ENCODE measurements around the gene RELN. TPM values are rescaled to one million over a fixed set of nuclear protein-coding genes. Genes with fewer than 3 reads are reported as not detected.

The RELN gene
- total RNA-seq, 1 experiment from 2014 or later: 0.20 TPM

DNA sequence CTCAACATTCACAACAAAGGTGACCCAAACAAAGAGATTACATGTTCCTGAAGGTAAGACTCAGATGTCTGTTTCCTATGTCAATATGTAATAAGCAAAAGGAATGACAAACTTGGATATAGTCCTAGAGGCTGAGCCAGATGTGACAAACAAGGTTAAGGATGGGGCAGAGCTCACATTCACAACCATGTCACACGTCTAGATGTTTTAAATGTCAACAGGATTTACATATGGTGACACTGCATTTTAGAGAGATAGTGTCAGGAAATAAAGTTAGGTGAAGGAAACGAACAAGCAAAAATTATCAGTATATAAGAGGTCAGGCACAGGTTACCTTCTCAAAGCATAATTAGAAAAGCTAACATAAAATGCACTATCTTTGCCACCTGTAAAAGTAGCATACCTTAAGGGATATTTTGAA is 8.4 kb downstream of the RELN start:
- H3K9me3 ChIP-seq (ENCODE audit: control insufficient read depth in 1 of 2, insufficient read depth in 1 of 2, low read depth in 1 of 2, low read length in 2 of 2): no peaks in the 10 kb centered on the region
- no peaks in the 10 kb centered on the region for H3K36me3 ChIP-seq (ENCODE audit: control insufficient read depth in 1 of 2, insufficient read depth in 2 of 2, low read length in 2 of 2)
- no peak overlapping the region for H3K4me2 ChIP-seq (ENCODE audit: low read length)
- POLR2A ChIA-PET: no interaction called here
- H3K27ac ChIP-seq (ENCODE audit: low read depth, low read length): no peak overlapping the region
- RAD21 ChIA-PET (ENCODE audit: low non-redundant PET in 1 of 2, low total read pairs in 2 of 2, uncharacterized antibody in 2 of 2, unreplicated experiment in 2 of 2): no interaction called here
- no peaks in the 10 kb centered on the region for H4K20me1 ChIP-seq (ENCODE audit: insufficient read depth)
- H3K9me2 ChIP-seq (ENCODE audit: insufficient read depth): no peaks in the 10 kb centered on the region
- CTCF ChIA-PET: no interaction called here
- no peak for DNase-seq (ENCODE audit: low read depth, low spot score)
- intact Hi-C loops (cut with micrococcal nuclease): no loop called here
- no peak for ATAC-seq
- H3K4me3 ChIP-seq (replicated peaks in 1 of 2; ENCODE audit: low read depth in 1 of 2, low read length in 2 of 2): no peak overlapping the region
- H3K79me2 ChIP-seq (ENCODE audit: insufficient read depth, low read length): no peaks in the 10 kb centered on the region
- peaks cover 56% of the 10 kb centered on the region for H3K27me3 ChIP-seq (ENCODE audit: insufficient read depth, low read length)
- H3K4me1 ChIP-seq (ENCODE audit: control insufficient read depth in 1 of 2, insufficient read depth in 2 of 2, low read length in 2 of 2): no peaks in the 10 kb centered on the region
- TF ChIP-seq, protein P1, sequence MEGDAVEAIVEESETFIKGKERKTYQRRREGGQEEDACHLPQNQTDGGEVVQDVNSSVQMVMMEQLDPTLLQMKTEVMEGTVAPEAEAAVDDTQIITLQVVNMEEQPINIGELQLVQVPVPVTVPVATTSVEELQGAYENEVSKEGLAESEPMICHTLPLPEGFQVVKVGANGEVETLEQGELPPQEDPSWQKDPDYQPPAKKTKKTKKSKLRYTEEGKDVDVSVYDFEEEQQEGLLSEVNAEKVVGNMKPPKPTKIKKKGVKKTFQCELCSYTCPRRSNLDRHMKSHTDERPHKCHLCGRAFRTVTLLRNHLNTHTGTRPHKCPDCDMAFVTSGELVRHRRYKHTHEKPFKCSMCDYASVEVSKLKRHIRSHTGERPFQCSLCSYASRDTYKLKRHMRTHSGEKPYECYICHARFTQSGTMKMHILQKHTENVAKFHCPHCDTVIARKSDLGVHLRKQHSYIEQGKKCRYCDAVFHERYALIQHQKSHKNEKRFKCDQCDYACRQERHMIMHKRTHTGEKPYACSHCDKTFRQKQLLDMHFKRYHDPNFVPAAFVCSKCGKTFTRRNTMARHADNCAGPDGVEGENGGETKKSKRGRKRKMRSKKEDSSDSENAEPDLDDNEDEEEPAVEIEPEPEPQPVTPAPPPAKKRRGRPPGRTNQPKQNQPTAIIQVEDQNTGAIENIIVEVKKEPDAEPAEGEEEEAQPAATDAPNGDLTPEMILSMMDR (IDR thresholded peaks at IDR 0.05 in 2 of 3, conservative IDR thresholded peaks at IDR 0.05 in 1 of 3; ENCODE audit: borderline replicate concordance in 1 of 3, insufficient read depth in 1 of 3, low read depth in 2 of 3, low read length in 2 of 3): no peak
- TF ChIP-seq SP1 (IDR thresholded peaks at IDR 0.05; ENCODE audit: low read depth): no peak
- TF ChIP-seq SRF (IDR thresholded peaks at IDR 0.05; ENCODE audit: low read depth): no peak
- TF ChIP-seq JUND (IDR thresholded peaks at IDR 0.05): no peak
- H3K9ac ChIP-seq (ENCODE audit: low read length): no peak overlapping the region
- no TSS peak for BruUV-seq (replicated peaks)
- no peak overlapping the region for H2AFZ ChIP-seq (ENCODE audit: low read depth, low read length, poor library complexity, severe bottlenecking)

DNA sequence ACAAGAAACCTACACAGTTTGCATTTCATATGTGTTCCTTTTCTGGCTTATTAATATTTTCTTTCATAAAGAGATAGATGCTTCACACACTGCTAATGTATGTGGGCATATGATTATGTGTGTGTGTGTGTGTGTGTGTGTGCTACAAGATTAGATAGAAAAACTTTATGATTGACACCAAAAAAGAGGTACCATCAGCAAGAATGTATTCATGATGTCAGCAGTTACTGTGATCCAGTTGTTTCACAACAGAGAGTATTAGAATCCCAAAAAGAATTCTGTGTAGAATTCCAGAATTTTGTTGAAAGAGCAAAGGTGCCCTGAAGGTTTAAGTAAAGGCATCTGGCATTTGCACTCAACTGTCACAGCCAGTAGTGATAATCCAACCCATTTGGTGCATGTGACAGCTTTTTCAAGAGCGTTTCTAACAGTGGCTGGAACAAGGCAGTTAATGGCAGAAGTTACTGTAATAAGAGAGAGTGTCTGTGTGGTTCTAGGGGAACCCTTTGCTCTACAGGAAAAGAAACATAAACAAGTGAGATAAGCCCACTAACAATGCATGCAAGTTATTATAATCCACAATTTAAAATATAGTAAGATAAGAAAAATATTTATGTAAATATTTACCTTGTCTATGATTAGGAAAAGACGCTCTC is 16.6 kb downstream of the RELN start:
- no peak for DNase-seq (ENCODE audit: low read depth, low spot score)
- H3K27ac ChIP-seq (ENCODE audit: low read depth, low read length): no peak overlapping the region
- H3K4me3 ChIP-seq (replicated peaks in 1 of 2; ENCODE audit: low read depth in 1 of 2, low read length in 2 of 2): no peak overlapping the region
- TF ChIP-seq CBX3 (IDR thresholded peaks at IDR 0.05; ENCODE audit: low read depth) (no peak), ELF1 (IDR thresholded peaks at IDR 0.05; ENCODE audit: borderline replicate concordance, low read depth) (no peak), POLR2AphosphoS5 (IDR thresholded peaks at IDR 0.05; ENCODE audit: low read depth, low read length) (no peak), RAD21 (IDR thresholded peaks at IDR 0.05; ENCODE audit: low read depth) (no peak), SIN3A (IDR thresholded peaks at IDR 0.05; ENCODE audit: low read depth) (no peak), SP1 (IDR thresholded peaks at IDR 0.05; ENCODE audit: low read depth) (no peak), EZH2 (IDR thresholded peaks at IDR 0.05) (no peak)
- TF ChIP-seq, protein P2, sequence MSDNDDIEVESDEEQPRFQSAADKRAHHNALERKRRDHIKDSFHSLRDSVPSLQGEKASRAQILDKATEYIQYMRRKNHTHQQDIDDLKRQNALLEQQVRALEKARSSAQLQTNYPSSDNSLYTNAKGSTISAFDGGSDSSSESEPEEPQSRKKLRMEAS (IDR thresholded peaks at IDR 0.05): no peak
- TF ChIP-seq, protein P3, sequence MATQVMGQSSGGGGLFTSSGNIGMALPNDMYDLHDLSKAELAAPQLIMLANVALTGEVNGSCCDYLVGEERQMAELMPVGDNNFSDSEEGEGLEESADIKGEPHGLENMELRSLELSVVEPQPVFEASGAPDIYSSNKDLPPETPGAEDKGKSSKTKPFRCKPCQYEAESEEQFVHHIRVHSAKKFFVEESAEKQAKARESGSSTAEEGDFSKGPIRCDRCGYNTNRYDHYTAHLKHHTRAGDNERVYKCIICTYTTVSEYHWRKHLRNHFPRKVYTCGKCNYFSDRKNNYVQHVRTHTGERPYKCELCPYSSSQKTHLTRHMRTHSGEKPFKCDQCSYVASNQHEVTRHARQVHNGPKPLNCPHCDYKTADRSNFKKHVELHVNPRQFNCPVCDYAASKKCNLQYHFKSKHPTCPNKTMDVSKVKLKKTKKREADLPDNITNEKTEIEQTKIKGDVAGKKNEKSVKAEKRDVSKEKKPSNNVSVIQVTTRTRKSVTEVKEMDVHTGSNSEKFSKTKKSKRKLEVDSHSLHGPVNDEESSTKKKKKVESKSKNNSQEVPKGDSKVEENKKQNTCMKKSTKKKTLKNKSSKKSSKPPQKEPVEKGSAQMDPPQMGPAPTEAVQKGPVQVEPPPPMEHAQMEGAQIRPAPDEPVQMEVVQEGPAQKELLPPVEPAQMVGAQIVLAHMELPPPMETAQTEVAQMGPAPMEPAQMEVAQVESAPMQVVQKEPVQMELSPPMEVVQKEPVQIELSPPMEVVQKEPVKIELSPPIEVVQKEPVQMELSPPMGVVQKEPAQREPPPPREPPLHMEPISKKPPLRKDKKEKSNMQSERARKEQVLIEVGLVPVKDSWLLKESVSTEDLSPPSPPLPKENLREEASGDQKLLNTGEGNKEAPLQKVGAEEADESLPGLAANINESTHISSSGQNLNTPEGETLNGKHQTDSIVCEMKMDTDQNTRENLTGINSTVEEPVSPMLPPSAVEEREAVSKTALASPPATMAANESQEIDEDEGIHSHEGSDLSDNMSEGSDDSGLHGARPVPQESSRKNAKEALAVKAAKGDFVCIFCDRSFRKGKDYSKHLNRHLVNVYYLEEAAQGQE (IDR thresholded peaks at IDR 0.05; ENCODE audit: low read depth): no peak
- BruUV-seq (replicated peaks): no TSS peak
- no peaks in the 10 kb centered on the region for H3K36me3 ChIP-seq (ENCODE audit: control insufficient read depth in 1 of 2, insufficient read depth in 2 of 2, low read length in 2 of 2)
- POLR2A ChIA-PET: no interaction called here
- H4K20me1 ChIP-seq (ENCODE audit: insufficient read depth): no peaks in the 10 kb centered on the region
- H3K4me1 ChIP-seq (ENCODE audit: control insufficient read depth in 1 of 2, insufficient read depth in 2 of 2, low read length in 2 of 2): no peaks in the 10 kb centered on the region
- CTCF ChIA-PET: no interaction called here
- no peaks in the 10 kb centered on the region for H3K79me2 ChIP-seq (ENCODE audit: insufficient read depth, low read length)
- no peak overlapping the region for H3K9ac ChIP-seq (ENCODE audit: low read length)
- no peaks in the 10 kb centered on the region for H3K9me2 ChIP-seq (ENCODE audit: insufficient read depth)
- intact Hi-C loops (cut with micrococcal nuclease): no loop called here
- H3K27me3 ChIP-seq (ENCODE audit: insufficient read depth, low read length): peaks cover 21% of the 10 kb centered on the region
- H3K9me3 ChIP-seq (ENCODE audit: control insufficient read depth in 1 of 2, insufficient read depth in 1 of 2, low read depth in 1 of 2, low read length in 2 of 2): no peaks in the 10 kb centered on the region
- no peak overlapping the region for H3K4me2 ChIP-seq (ENCODE audit: low read length)
- H2AFZ ChIP-seq (ENCODE audit: low read depth, low read length, poor library complexity, severe bottlenecking): no peak overlapping the region
- no peak for ATAC-seq
- RAD21 ChIA-PET (ENCODE audit: low non-redundant PET in 1 of 2, low total read pairs in 2 of 2, uncharacterized antibody in 2 of 2, unreplicated experiment in 2 of 2): no interaction called here

Measured in HCT116 (cell line).